Stimulated activated CD8-positive, alpha-beta memory T cell treated with anti-CD3 and anti-CD28 coated beads, Interleukin-7, amount 100 ng/mL, for 48 hours (primary cell): ENCODE measurements around the gene GLI3.

Experiments used
- DNase-seq, 2 donors: peaks; one replicate each; pipeline ENCODE4 v3.0.0-alpha.2; 2020; ENCODE audit warnings: low read depth in 1 of 2; ENCODE audit errors: extremely low read depth in 1 of 2

GLI3 gene

DNA sequence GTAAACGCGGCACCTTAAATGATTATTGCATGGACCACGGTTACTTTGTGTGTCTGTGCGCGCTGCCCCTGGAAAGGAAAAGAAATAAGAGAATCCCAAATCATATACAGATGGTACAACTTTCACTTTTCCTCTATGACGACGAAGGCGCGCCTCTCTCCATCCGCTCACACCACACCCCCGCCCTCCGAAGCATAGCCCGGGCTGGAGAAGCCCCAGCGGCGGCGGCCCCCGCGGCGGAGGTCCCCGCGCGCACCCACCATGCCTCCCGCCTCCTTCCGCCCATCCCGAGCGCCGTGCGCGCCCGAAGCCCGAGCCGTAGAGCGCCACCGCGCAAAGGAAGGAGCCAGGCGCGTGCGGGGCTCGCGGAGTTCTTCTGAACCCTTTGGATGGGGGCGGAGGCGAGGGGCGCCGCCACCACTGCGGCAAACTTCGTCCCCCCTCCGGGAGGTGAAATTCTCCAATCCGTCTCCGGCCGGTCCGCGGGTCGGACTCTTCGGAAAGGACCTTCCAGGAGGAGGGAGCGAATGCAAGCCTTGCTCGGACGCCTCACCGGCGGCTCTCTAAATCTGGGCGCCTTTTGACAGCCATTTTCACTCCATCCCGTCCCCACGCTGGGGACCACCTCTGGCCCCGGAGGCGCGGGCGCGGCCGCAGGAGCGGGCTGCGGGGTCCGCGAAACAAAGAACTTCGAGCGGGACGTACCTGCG lies 588 bp downstream of the GLI3 start:
- DNase-seq = no peak

DNA sequence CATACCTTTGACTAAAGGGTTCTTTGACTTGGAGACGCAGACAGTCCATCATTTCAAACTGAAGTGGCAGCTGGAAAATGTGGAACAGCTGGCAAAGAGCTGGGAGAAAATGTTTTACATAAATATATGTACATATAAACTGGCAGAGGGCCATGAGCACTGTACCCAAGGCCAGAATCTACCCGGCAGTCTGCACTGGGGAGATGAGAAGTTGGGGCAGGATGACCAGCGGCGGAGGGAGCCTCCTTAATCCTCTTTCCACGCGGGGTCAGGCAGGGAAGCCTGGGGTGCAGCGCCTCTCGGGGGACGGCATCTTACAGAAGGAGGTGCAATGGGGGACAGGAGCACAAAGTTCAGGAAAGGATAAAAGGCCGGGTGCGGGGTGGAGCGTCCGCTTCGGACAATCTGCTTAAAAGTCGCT lies 1.3 kb downstream of the GLI3 start:
- DNase-seq = no peak

DNA sequence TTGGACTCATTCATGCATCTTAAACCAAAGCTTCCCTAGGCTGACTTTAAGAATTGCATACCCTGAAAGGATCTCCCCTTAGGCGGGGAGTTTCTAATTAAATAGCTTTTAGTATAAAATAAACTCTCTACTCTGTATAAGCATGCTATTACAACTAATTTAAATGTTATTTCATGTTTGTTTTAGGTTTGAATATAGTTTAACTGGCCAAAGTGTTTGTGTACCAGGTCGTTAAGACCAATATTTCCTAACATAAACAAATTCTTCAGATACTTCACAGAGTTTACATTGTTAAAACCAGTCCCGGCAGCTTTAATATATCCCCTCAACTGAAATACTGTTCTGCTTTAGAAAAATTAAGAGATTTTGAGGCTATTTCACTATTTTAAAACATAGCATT lies 2.3 kb downstream of the GLI3 start:
- no peak for DNase-seq

DNA sequence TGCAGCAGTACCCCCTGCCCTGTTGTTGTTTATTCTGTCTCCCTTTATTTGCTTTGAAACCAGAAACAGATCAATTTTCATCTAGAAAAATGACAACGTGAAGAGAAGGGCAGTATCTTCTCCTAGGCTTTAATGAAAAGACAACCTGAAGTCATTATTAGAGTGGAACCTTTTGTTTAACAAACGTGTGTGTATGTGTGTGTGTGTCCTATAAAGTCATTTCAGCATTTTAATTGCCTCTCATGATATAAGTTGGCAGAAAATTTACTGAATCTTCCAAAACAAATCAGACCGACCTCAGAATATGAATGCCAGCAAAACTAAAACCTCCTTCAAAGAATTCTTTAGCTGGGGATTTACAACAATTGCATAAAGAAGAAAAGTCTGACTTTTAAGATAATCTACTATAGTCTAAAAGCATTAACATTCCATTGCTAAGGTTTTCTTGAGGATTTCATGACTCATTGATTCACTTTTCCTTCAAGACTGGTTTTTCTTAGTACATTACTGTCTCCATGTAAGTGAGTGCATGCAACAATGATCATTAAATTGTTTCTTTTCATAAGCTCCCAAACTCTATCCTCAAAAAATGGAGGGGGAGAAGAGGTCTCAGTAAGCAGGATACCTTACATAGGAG lies 3.2 kb downstream of the GLI3 start:
- no peak for DNase-seq

DNA sequence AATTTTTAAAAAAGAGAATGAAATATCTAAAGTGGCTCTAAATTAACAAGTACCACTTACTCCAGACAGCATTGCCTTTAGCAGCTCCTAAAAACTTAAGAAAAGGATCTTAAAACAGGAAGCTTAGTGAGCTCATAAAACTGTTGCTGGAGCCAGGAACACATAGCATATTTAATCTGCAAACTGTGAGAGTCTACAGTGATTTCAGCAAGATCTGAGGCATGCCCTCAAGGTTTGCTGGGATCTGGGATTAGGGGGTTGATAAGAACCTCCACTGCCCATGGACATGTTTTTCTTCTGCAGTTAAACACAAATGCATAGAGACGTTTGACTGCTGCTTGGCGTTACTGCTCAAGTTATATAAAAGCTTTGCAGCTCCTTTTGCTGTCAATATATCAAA lies 3.8 kb downstream of the GLI3 start:
- no peak for DNase-seq

DNA sequence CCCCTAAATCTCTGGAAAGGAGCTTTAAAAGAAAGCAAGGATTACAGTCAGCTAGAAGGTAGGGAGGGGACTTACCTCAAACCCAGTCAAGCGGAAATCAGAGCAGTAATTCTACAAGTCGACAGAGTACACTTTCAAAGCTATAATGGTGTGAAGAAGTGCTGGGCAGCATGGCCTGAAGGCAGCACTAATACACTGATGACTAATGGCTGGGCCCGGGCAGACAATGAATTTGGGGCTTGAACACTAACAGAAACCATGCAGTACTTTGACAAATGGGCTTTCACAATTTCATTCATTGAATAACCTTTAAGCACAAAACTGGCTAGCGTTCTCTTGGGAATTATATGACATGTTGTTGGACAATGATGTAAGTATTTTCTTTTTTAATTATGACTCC lies 4.7 kb downstream of the GLI3 start:
- no peak for DNase-seq

DNA sequence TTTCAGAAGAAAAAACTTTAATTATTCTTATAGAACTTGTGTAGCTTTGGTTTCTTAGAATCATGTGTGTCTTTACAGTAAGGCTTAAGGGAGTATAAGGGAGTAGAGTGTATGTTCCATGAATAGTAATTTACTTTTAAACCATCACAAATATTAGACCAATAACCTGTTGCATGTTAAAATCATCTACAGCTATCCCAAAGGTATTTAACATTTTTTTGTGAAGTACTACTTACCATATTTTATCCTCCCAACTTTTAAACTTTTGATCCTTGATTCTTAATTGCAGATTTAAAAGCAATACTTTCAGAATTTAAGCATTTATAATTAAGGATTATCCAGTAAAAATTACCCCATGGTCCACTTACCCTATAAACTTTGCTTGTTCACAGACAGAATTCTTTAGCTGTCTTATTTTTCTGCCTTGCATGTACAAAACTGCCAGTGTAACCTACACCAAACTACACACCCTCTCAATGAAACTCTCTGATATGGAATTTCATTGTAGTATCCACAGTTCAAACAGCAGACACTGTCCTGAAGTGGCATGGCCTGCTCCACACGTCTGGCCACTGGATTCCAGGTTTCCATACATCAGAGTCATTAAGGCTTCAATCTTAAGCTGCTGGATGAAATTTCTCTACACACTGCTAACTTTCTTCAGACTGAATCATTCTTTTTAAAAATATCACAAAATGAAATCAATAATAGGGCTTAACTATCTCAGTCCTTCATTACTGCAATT lies 5.8 kb downstream of the GLI3 start:
- DNase-seq = no peak

DNA sequence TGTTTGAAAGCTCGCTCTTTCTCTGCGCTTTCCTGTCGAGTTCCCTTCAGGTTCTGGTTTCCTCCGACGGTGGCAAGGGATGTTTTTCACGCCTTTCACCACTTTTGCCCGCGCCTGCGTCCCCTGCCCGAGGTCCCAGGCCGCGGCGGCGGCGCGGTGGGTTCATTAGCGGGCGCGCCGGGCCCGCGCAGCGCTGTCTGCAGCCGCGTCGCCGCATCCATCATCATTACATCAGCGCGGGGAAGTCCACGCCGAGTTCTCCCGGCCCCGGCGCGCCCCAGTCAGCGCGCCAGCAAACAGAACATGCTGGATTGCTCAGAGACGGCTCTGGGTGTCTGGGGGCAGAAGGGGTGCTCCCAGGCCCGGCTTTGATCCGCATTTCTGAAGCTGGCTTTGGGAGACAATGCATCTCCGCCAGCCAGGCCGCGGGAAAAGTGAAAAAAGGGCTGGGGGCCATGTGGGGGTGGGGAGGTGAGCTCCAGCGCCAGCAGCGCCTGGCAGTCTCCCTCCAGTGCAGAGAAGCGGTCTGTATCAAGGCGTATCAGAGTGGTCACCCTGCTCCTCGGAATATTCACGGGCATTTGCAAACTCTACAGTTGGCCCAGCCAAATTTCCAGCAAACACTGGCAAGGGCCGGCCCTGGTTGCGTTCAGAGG lies 8.9 kb downstream of the GLI3 start:
- DNase-seq = no peak

DNA sequence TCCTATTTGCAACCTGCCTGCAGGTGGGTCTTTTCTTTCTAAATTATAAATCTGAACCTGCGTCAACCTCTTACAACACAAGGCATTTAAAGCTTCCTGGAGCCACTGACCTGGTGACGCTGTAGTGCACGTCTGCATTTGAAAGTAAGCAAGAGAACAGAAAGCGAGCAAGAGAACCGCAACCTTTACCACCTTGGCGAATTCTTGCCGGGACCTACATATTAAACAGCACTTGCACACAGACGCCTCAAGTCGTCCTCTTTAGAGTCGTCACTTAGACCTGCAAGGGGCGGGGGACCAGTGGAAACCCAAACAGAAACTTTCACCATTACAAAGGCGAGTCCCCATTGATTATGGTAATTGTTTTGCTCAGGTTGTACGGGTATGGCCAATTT lies 9.5 kb downstream of the GLI3 start:
- DNase-seq = no peak

DNA sequence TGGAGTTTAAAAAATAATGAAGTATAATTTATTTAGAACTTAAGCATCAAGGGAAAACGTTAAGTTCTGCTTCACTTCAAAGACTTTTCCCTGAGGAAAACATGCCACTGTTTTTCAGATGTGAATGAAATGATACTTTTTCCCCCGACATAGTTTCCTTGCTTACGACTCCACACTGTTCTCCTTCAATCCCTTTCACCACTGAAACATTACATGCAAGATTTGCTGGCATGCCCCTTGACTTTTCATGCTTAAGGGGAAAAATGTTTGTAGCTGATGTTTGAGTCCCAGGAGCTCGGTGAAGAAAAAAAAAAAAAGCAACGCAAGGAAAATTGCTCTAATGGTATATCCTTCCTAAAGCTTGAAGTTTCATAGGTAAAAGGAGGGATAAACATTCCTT lies 10.0 kb downstream of the GLI3 start:
- no peak for DNase-seq

DNA sequence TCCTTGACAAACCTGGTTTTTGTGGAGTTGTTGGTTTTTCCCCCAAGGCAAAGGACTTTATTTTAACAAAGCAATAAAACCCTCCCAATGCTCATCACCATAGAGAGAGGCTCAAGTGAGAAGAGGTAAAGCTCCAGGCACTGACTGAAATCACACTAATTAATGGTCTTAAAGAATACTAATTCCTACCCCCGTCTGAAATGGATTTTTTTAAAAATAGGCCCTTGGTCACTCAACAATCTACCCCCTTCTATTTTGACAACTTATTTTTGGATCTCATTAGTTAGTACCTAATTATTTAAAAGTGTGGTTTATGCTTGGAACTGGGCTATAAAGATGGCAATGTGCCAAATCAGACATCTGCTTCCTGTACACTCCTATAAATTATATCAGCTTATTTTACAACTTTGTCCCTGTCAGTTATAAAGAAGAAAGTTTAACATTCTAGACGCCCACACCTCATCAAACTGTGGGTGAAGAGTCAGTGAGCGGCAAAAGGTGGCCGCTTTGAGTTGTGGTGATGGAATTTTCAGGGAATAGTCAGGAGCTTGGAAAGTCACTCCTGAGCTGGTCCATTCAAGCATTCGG lies 10.6 kb downstream of the GLI3 start:
- no peak for DNase-seq

DNA sequence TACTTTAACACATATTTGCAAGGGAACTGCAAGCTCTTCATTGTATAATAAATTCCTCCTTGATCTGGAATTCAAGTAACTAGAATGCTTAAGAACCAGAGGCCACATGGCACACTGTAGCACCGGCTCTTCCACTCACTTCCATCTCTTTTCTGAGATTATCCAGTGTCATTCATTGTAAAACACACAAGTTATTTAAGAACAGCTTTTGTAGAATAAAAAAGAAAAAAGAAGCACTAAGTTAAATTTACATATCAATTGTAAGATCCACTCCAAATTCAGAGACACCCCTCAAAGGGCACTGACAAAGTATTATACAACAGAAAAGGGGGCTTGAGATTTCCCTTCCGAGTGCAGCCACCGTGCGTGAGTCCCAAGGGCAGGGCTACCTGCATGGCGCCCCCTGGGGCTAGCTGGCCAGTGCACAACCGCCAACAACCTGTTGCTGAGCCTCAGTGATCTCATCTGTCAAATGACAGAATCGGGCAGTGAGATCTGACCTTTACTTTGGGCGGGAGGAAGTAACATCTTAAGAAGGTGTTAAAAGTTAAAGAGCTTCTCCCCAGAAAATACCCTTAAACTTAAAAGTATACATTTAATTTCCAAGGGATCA lies 12.5 kb downstream of the GLI3 start:
- no peak for DNase-seq

DNA sequence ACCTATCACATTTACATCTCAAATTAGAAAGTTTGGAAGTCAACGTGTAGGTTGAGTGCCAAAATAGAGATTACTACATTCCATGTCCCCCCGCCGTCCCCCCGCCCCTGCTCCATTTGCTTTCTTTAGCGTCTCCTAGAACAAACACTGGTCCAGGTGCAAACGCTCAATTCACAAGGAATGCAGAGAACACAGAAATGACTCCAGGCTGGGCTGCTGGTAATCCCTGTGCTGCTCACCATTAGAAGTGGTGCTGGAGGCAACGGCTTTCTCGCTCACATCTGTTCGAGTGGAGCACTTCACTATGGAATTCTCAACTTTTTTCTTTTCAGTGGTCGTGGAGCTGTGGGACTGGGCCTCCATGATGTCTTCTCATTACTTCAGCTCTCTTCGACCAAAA lies 14.1 kb downstream of the GLI3 start:
- DNase-seq = no peak

DNA sequence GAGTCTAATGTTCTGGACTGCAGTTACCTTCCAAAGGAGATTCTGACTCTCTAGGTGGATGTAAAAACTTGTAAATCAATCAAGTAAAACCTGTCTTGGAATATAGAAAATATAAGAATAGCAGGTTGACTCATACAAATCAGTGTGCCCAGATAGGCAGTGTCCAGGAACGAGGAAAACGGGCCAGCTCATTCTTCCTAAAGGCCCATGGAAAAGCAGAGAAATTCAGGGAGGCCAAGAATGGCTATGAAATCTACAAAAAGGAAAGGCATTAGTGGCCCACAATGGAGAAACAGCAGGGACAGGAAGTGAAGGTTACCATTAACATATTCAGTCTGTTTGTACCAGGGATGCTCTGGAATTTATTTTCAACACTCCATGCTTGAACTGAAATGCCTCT lies 14.9 kb downstream of the GLI3 start:
- no peak for DNase-seq

DNA sequence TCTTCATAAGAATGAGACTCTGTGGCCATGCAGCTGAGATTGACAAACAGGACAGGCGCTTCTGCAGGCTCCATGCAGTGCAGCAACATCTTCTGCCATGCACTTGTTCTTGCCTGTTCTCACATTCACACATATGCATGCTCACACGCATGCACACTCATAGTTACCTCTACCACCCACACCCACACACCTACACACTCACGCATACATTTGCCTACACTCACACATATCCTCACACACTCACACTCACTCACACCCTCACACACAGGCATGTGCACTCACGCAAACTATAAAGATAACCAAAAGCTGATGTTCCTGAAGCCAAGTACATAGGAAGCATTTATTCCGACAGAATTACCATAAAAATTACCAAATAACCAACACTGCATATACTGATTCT lies 15.7 kb downstream of the GLI3 start:
- DNase-seq = no peak

DNA sequence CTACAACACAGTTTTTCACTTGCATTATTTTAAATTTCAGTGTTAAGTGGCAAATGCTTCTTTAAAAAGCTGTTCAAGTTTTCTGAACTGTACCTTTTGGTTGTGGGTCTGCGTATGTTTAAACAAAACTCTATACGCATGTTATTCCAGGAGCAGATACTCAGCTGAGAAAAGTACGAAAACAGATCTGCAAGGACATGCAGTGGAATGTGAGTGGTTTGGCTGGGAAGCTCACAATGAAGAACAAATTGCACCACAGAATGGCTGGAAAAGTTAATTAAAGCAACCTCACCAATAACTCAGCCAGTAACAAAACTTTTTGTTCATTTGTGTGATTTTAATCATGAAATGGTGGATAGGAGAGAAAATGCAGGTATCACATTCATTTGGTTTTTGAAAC lies 17.6 kb downstream of the GLI3 start:
- DNase-seq = no peak

DNA sequence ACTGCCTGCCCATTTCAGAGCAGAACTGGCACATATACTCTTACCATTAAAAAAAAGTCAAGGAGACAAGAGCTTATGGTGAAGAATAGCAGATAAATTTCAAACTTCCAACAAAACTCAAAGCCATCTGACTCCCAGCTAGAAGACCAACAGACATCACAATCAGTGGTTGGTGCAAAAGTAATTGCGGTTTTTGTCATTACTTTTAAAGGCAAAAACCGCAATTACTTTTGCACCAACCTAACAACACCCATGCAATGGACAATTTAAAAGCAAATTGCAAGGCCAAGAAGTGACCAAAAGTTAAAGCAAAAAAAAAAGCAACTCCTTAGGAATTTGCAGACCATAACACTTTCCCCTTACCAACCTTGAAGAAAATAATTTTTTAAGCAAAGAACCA lies 18.8 kb downstream of the GLI3 start:
- no peak for DNase-seq

DNA sequence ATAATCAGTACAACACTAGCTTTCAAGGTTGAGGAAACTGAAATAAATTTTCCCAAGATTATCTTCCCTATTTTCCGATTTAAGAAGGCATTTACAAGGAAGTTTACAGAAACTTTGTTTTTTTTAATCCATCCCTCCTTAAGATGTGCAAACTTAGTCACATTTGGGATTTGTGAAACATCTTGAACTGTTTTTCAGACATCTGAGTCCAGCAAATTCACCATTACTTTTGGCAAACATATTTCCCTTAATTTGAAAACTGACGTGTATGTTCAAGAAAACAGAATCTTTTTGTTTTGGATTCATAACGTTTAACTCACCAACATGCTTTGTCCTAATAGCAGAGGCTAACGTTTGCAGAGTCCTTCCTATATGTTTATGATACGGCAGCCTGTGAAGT lies 19.5 kb downstream of the GLI3 start:
- no peak for DNase-seq

DNA sequence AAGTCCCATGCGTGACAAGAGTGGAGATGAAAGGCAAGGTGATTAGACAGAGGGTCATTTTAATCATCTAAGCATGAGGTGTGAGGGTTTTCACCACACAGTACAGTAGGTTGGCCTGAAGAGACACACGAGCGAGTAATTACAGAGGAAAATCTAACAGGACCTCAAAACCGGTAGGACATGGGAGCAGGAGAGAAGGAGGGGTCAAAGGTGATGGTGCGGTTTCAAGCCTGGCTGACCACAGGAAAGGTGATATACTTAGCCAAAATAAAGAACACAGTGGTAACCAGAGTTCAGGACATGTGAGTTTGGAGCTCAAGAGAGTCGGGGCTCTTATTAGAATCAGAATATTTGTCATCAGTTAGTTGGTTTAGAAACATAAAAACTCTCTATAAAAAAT lies 20.0 kb downstream of the GLI3 start:
- DNase-seq = no peak

DNA sequence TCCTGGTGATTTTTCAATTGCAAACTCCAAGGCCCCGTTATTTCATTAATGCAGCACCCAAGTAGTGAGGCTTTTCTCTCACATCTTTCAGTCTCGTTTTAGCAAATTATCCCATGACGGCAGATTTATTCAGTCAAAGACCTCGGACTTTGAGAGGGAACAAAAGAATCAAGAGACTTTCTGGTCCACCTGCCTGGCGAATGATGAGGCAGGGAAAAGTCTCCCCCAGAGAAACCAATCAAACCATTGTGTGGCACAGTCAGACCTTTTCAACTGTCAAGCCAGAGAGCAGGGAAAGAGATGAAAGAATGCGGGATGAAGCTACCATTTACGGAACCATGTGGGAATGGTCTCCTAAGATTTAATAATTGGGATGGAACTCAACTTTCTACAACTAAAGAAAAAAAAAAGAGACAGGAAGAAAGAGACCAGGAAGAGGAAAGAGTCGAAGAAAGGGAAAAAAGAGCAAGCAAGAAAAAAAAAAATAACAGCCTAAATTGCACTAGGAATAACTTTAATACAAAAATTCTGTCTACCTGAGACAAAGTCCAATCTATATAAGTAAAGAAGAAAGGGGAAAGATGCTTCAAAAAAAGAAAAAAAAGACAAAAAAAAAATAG lies 22.8 kb downstream of the GLI3 start:
- no peak for DNase-seq

DNA sequence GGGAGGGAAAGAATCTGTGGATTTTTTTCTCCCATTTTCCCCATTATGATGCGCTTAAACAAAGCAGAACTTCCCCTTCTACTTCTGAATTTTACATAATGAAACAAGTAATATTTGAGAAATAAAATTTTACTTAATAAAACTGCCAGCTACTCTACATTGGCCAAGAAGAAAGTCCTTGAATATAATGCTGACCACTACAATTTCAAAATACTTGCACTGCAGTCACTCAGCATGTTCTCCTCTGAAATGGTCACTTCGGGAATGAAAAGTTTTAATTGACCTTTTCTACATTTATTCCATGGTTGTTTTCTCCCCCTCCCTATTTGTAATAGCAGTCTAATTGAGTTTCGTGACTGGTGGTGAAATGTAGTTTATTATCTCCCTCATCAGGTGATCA lies 23.9 kb downstream of the GLI3 start:
- DNase-seq = no peak
